Fibroblast of skin of right biceps (primary cell): Measurements from ENCODE around the gene MZB1.
A peak's percentile ranks its signal among the peaks of the same experiment; 100 is the strongest.
"Not testable (repeated sequence)": the region's sequence is repeated elsewhere in the genome, so short reads cannot be mapped to it uniquely, and the experiment has no call there.

ENCODE experiments used
- DNase-seq: peaks from one replicate; pipeline ENCODE4 v3.0.0-alpha.2; 2013

Gene MZB1

GRCh38 chr5:139391570-139392323 lies 2.0 kb upstream of the MZB1 start:
- peak; percentile 36 for DNase-seq

GRCh38 chr5:139390639-139391569 lies 1.2 kb upstream of the MZB1 start:
- no peak for DNase-seq

- peak; percentile 26 for DNase-seq
These were observed 1.4 kb downstream of the MZB1 start for GRCh38 chr5:139388198-139388821.

GRCh38 chr5:139387611-139388197 lies 2.0 kb downstream of the MZB1 start:
- DNase-seq = no peak

GRCh38 chr5:139386956-139387355 lies 2.8 kb downstream of the MZB1 start:
- not testable (repeated sequence) for DNase-seq

- DNase-seq = no peak
These were observed 3.7 kb downstream of the MZB1 start for GRCh38 chr5:139386050-139386438.

GRCh38 chr5:139385061-139386049 lies 4.4 kb downstream of the MZB1 start:
- DNase-seq = no peak

GRCh38 chr5:139384591-139385051 lies 5.1 kb downstream of the MZB1 start:
- no peak for DNase-seq

- no peak for DNase-seq
These were observed 5.6 kb downstream of the MZB1 start for GRCh38 chr5:139383993-139384590.

- no peak for DNase-seq
These were observed 6.3 kb downstream of the MZB1 start, which contains the start of gene SLC23A1 for GRCh38 chr5:139383275-139383992. Gene SLC23A1 (minus strand): TSS chr5:139383297. CDS start chr5:139383253, 44 bp downstream.

- no peak for DNase-seq
These were observed 6.9 kb downstream of the MZB1 start for GRCh38 chr5:139382807-139383206.

- no peak for DNase-seq
These were observed 7.6 kb downstream of the MZB1 start for GRCh38 chr5:139381837-139382761.

- DNase-seq = no peak
These were observed 9.9 kb downstream of the MZB1 start for GRCh38 chr5:139379626-139380449.

- DNase-seq = no peak
These were observed 10.8 kb downstream of the MZB1 start for GRCh38 chr5:139378941-139379361.

- DNase-seq = no peak
These were observed 11.4 kb downstream of the MZB1 start for GRCh38 chr5:139378101-139378825.

- DNase-seq = no peak
These were observed 12.5 kb downstream of the MZB1 start for GRCh38 chr5:139377226-139377625.

GRCh38 chr5:139376364-139376763 lies 13.3 kb downstream of the MZB1 start:
- DNase-seq = no peak

GRCh38 chr5:139374909-139375308 lies 14.8 kb downstream of the MZB1 start:
- no peak for DNase-seq
